Skin of body (tissue), 3 donors: ENCODE measurements around the gene LRRC37B. TPM values are rescaled to one million over a fixed set of nuclear protein-coding genes. Genes with fewer than 3 reads are reported as not detected.
"Not testable (repeated sequence)": the region's sequence is repeated elsewhere in the genome, so short reads cannot be mapped to it uniquely, and the experiment has no call there.

Experiments
- DNase-seq: peaks from one replicate; lab custom pipeline; 2025; lab: John Stamatoyannopoulos, UW
- small RNA-seq: library from RNA; depleted of rRNA; stranded (forward); fragments of <200 nt; gene quantifications from one replicate; pipeline ENCODE3, GENCODE V24; 2014; ENCODE audit warnings: low replicate concordance
- total RNA-seq: library from RNA; depleted of rRNA; stranded (reverse); fragments of >200 nt; gene quantifications from one replicate; pipeline ENCODE4 v1.2.3, GENCODE V29; 2014

The LRRC37B gene
- total RNA-seq, 1 donor from 2014 or later, result 22.5 TPM

- DNase-seq, result not testable (repeated sequence)
Observed at GRCh38 chr17:32086833-32087232, 79.7 kb downstream of the LRRC37B start.

GRCh38 chr17:32092062-32092461, 84.9 kb downstream of the LRRC37B start:
- DNase-seq, result not testable (repeated sequence)

- no peak for DNase-seq
Observed at GRCh38 chr17:32099686-32100085, 92.5 kb downstream of the LRRC37B start.

GRCh38 chr17:32100323-32100722, 93.1 kb downstream of the LRRC37B start:
- not testable (repeated sequence) for DNase-seq

DNA sequence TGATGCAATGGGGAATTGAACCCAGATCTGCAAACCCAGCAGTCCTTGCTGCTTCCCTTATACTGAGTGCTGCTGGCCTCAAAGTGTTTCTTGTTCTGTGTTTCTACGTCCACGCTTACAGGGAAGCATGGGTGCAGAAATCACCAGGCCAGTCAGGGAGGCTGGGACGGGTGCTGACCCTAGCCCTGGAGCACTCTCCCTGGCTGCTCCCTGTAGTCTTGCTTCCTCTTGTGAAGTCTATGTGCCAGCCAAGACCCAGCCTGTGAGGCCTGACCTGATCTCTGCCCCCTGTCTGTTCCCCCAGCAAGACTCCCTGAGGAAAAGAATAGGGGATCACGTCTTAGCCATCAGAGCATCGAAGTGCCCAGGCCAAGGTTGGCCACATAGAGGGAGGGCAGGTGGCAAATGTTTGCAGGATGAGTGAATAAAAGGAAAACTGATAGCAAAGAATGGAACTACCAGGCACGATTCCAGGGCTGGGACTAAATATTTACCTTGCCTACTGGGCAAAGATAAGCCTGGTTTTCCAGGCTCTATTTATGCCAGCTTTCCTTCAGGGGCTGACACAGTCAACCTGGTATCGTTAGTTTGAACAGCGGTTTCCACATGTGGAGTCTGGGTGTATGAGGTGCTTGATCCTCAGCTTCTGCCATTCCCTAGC, 93.9 kb downstream of the LRRC37B start:
- DNase-seq, result no peak

GRCh38 chr17:32102172-32102571, 95.0 kb downstream of the LRRC37B start:
- DNase-seq, result no peak

GRCh38 chr17:32102646-32103186, 95.5 kb downstream of the LRRC37B start:
- DNase-seq, result no peak

Small RNA genes within 50 kb of the gene (small RNA-seq; reads per million reads assigned to genes)
- not detected for gene AC090616.4
- not detected for gene RNA5SP437

Other genes starting within 250 kb of the LRRC37B start
- gene COPRS, start 148.1 kb upstream of the LRRC37B start, total RNA-seq, result 29.7 TPM
- 37.8 TPM for gene UTP6, start 105.7 kb upstream of the LRRC37B start, total RNA-seq
- gene SUZ12, start 70.4 kb upstream of the LRRC37B start, total RNA-seq, result 30.9 TPM
- 66.4 TPM for gene RHOT1, start 135.1 kb downstream of the LRRC37B start, total RNA-seq